GM12865 (cell line): ENCODE results near the gene ALDH1B1.

ENCODE experiments used
- DNase-seq: peaks from one replicate; pipeline ENCODE4 v3.0.0; 2010; ENCODE audit warnings: low read depth
- H3K4me3 ChIP-seq: 2 replicates; pipeline ENCODE4 v1.5.1; 2011; ENCODE audit warnings: mild to moderate bottlenecking, low read depth, low read length, control low read depth
- CTCF ChIP-seq: IDR thresholded peaks from 2 replicates; pipeline ENCODE4 v1.5.1; 2011; ENCODE audit warnings: low read length, control low read depth, low read depth, inconsistent platforms; ENCODE audit not compliant: insufficient read depth; ENCODE audit errors: missing control alignments

The ALDH1B1 gene

GRCh38 chr9:38380230-38380871 is 12.2 kb upstream of the ALDH1B1 start:
- H3K4me3 ChIP-seq: no peak overlapping the region
- no peak for DNase-seq
- no peak for TF ChIP-seq CTCF

- H3K4me3 ChIP-seq: no peak overlapping the region
- no peak for TF ChIP-seq CTCF
- DNase-seq: no peak
These were observed 11.5 kb upstream of the ALDH1B1 start for GRCh38 chr9:38380872-38381534.

GRCh38 chr9:38382141-38382540 is 10.4 kb upstream of the ALDH1B1 start:
- no peak for DNase-seq
- no peak overlapping the region for H3K4me3 ChIP-seq
- TF ChIP-seq CTCF: no peak

- no peak overlapping the region for H3K4me3 ChIP-seq
- DNase-seq: no peak
- no peak for TF ChIP-seq CTCF
These were observed 7.3 kb upstream of the ALDH1B1 start for GRCh38 chr9:38384990-38385848.

GRCh38 chr9:38385896-38386295 is 6.6 kb upstream of the ALDH1B1 start:
- no peak for TF ChIP-seq CTCF
- DNase-seq: no peak
- H3K4me3 ChIP-seq: no peak overlapping the region

GRCh38 chr9:38386319-38386895 is 6.1 kb upstream of the ALDH1B1 start:
- no peak for DNase-seq
- H3K4me3 ChIP-seq: no peak overlapping the region
- TF ChIP-seq CTCF: no peak
